ENCODE data around the gene SETMAR.
"Not testable (repeated sequence)": the region's sequence is repeated elsewhere in the genome, so short reads cannot be mapped to it uniquely, and the experiment has no call there.

Gene SETMAR

GRCh38 chr3:4303187-4304123 lies at the start of gene SETMAR:
SETMAR (plus strand) TSS chr3:4303369; CDS start chr3:4303371, 2 bp downstream.
- peak; percentile 92 for DNase-seq (ENCODE audit: low spot score)

- no peak for DNase-seq (ENCODE audit: low spot score)
These were observed 41.8 kb upstream of the SETMAR start for GRCh38 chr3:4261406-4261805.

DNA sequence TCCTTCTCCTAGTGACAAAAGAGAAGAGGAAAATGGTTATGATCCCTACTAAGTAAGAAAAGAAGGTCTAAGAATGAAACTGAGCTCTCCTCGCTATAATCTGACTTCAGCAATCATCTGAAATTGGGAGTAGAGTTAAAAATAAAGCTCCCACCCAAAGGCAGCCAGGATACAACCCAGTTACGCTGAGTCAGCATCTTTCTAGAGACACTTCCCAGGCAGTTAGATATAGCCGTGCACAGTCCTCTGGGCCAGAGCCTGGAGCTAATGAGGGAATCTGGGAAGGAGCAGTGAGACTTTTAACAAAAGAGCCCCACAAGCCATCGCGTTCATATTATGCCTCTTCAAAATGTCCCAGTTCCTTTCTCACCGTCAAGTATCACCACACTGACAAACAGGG lies 39.1 kb upstream of the SETMAR start:
- DNase-seq (ENCODE audit: low spot score), result no peak

DNA sequence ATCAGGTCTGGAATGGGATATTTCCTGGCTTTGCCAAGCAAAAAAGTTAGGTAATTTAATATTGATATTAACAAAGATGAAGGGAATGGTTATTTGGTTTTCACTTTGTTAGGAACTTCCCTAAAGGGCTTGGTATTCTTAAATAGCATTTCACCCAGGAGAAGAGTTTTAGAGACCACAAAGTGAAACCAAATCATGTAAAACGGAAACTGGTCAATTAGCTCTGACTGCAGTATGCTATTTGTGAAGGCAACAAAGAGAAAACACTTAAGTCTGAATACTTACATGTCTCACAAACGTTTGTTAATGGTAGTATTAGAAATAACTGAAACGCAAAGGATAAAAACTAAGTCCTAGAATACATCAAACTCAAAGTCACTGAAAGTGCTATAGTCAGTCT lies 32.4 kb upstream of the SETMAR start:
- no peak for DNase-seq (ENCODE audit: low spot score)

- peak; percentile 54 for DNase-seq (ENCODE audit: low spot score)
These were observed 31.3 kb upstream of the SETMAR start for GRCh38 chr3:4271834-4272233.

- DNase-seq (ENCODE audit: low spot score), result no peak
These were observed 23.6 kb upstream of the SETMAR start for GRCh38 chr3:4279516-4280105.

DNA sequence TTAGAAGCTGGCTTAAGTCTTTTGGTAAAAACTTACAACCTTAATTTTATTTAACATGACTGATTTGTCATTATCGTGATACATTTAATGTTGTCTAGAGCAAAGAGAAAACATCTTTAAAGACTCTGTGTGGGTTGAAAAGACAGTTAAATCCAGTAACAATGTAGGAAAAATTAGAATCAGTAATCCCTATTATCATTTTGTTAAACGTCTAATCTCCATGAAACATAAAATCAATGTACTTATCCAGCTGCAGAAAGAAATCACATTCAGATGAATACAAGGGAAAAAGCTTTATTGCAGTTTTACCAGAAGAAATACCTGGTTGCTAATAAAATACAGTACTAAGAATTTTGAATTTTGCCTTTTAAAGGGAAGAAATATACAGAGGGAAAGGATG lies 21.2 kb upstream of the SETMAR start:
- DNase-seq (ENCODE audit: low spot score), result no peak

DNA sequence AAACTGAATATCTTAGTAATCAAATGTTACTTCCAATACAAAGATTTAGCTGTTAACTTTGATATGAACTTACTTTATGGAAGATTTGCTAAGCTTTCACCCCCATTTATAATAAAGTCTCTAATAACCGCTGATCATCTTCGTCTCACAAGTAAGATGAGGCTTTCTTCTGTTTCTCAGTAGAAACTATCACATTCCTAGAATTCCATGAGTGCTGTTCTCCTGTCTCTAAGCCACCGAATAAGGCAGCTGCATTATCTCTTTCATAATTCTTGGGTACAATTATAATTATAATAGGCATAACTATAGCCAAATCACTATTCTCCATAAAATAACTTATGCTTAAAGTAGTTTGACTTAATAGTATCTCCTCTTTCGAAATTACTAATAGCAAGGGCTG lies 18.3 kb upstream of the SETMAR start:
- DNase-seq (ENCODE audit: low spot score), result no peak

- DNase-seq (ENCODE audit: low spot score), result no peak
These were observed 14.1 kb upstream of the SETMAR start for GRCh38 chr3:4289044-4289443.

GRCh38 chr3:4290272-4290893 lies 12.8 kb upstream of the SETMAR start:
- peak; percentile 32 for DNase-seq (ENCODE audit: low spot score)

- no peak for DNase-seq (ENCODE audit: low spot score)
These were observed 10.9 kb upstream of the SETMAR start for GRCh38 chr3:4292301-4292700.

GRCh38 chr3:4294616-4295327 lies 8.4 kb upstream of the SETMAR start:
- DNase-seq (ENCODE audit: low spot score), result no peak

GRCh38 chr3:4296454-4296853 lies 6.7 kb upstream of the SETMAR start:
- DNase-seq (ENCODE audit: low spot score), result not testable (repeated sequence)

GRCh38 chr3:4297486-4297885 lies 5.7 kb upstream of the SETMAR start:
- DNase-seq (ENCODE audit: low spot score), result no peak

DNA sequence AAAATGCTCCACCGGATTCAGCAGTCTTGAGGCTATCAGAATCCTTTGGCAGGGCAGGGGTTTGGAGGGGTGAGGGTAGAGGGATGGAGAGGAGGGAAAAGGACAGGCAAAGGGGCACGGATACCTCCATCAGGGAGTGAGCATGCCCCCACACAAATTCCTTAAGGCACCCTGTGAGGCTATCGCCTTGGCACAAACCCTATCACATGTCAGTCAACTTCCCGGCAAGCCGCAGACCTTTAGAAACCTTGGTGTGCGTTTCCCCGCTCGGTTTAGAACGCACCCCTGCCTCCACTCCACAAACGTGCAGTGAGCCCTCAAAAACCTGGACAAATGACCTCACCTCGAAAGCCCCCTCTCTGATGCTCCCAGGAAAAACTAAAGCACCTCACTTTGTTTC lies 422 bp upstream of the SETMAR start:
- no peak for DNase-seq (ENCODE audit: low spot score)

DNA sequence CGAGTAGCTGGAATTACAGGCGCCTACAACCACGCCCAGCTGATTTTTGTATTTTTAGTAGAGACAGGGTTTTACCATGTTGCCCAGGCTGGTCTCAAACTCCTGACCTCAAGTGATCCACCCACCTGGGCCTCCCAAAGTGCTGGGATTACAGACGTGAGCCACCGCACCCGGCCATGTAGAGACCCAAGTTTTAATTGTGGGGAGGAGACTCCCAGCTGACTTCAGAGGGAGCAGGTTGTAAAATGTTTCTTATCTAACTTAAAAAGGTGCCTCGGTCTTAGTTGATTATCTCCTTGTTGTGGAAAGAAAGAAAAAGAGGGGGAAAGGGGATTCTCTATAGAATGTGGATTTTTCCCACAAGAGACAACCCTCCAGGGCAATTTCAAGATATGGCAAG lies 2.0 kb downstream of the SETMAR start:
- DNase-seq (ENCODE audit: low spot score), result not testable (repeated sequence)

- no peak for DNase-seq (ENCODE audit: low spot score)
These were observed 2.9 kb downstream of the SETMAR start for GRCh38 chr3:4306091-4306490.

- DNase-seq (ENCODE audit: low spot score), result no peak
These were observed 3.7 kb downstream of the SETMAR start for GRCh38 chr3:4306860-4307259.

GRCh38 chr3:4309491-4310128 lies 6.4 kb downstream of the SETMAR start:
- DNase-seq (ENCODE audit: low spot score), result no peak

- no peak for DNase-seq (ENCODE audit: low spot score)
These were observed 7.8 kb downstream of the SETMAR start for GRCh38 chr3:4310971-4311370.

DNA sequence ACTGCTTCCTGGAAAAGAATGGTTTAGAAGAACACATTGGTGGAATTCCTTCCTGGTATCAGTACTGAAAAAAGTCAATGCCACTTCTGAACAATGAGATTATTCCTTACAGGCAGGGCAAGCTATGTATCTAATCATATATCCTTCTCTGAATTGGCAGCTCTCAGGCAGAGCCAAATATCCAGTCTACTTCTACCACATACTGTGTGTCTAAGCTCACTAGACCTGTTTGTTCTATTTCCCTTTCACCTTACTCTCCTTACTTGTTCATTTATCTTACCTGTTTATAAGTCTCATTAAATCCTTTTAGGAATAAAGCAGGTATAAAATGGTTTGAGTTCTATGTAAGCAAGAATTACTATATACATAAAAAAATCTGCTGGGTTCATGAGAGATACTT lies 8.3 kb downstream of the SETMAR start:
- DNase-seq (ENCODE audit: low spot score), result no peak
